Tibial artery (tissue), 4 donors: ENCODE data around the gene TFDP1.

ENCODE experiments used
- DNase-seq, 2 donors: peaks; one replicate each; pipeline ENCODE4 v3.0.0-alpha.2; 2019
- H3K27ac ChIP-seq, 2 donors: fragments of 200-600 bp; sonication (generic) in 1 of 2; 1 replicate in 1 of 2; 2 replicates in 1 of 2; pipeline ENCODE4 v1.5.1; 2018 to 2019; ENCODE audit warnings: mild to moderate bottlenecking in 1 of 2
- H3K27me3 ChIP-seq, 2 donors: fragments of 200-600 bp; sonication (generic) in 1 of 2; one replicate each; pipeline versions ENCODE4 v1.5.1 to v1.6.0; 2016 to 2019
- H3K36me3 ChIP-seq, 3 donors: fragments of 200-600 bp; sonication (generic) in 2 of 3; one replicate each; pipeline ENCODE4 v1.5.1; 2016 to 2019; ENCODE audit warnings: mild to moderate bottlenecking in 2 of 3
- H3K4me1 ChIP-seq, 4 donors: fragments of 200-600 bp; sonication (generic) in 2 of 4; 1 replicate in 3 of 4; 2 replicates in 1 of 4; pipeline ENCODE4 v1.5.1; 2016 to 2019
- H3K4me3 ChIP-seq, 2 donors: fragments of 200-600 bp; sonication (generic) in 1 of 2; 1 replicate in 1 of 2; 2 replicates in 1 of 2; pipeline ENCODE4 v1.5.1; 2018 to 2019; ENCODE audit warnings: mild to moderate bottlenecking in 2 of 2
- H3K9me3 ChIP-seq, 3 donors: fragments of 200-600 bp; sonication (generic) in 1 of 3; one replicate each; pipeline ENCODE4 v1.5.1; 2016 to 2019
- CTCF ChIP-seq, 2 experiments: fragments of 200-600 bp in 1 of 2; fragments of 450-650 bp in 1 of 2; IDR thresholded peaks; one replicate each; pipeline ENCODE4 v1.5.1; 2017 to 2019; ENCODE audit warnings: antibody characterized with exemption in 2 of 2, mild to moderate bottlenecking in 1 of 2, moderate library complexity in 1 of 2
- intact Hi-C: fragments of 100-400 bp; cut with DNase I; formaldehyde crosslinking; loops from one replicate; pipeline ENCODE4 v1.15.0; 2023; ENCODE audit warnings: low total_unique reads

TFDP1 gene

GRCh38 chr13:113611996-113612395 lies 27.4 kb downstream of the TFDP1 start:
- no peak for TF ChIP-seq CTCF (IDR thresholded peaks at IDR 0.05)
- Histone ChIP-seq H3K36me3 (peaks cover 0 to 41% (median 0%) of the 10 kb centered on the region in 3 donors), H3K4me1 (no peaks in the 10 kb centered on the region), H3K27me3 (no peaks in the 10 kb centered on the region), H3K4me3 (no peak overlapping the region), H3K27ac (no peak overlapping the region), H3K9me3 (no peaks in the 10 kb centered on the region)
- intact Hi-C loops = no loop called here
- DNase-seq = no peak

- Histone ChIP-seq H3K36me3 (peaks cover 0 to 40% (median 0%) of the 10 kb centered on the region in 3 donors), H3K27ac (no peak overlapping the region), H3K9me3 (no peaks in the 10 kb centered on the region), H3K27me3 (no peaks in the 10 kb centered on the region), H3K4me3 (no peak overlapping the region), H3K4me1 (no peaks in the 10 kb centered on the region)
- DNase-seq = no peak
- intact Hi-C loops = no loop called here
- no peak for TF ChIP-seq CTCF (IDR thresholded peaks at IDR 0.05)
Observed at GRCh38 chr13:113612607-113613006, 28.1 kb downstream of the TFDP1 start.

GRCh38 chr13:113613789-113614379 lies 29.3 kb downstream of the TFDP1 start:
- no peak for DNase-seq
- H3K36me3 ChIP-seq = peaks cover 0 to 33% (median 0%) of the 10 kb centered on the region in 3 donors
- no peaks in the 10 kb centered on the region for H3K4me1 ChIP-seq
- H3K27me3 ChIP-seq = no peaks in the 10 kb centered on the region
- intact Hi-C loops = no loop called here
- H3K9me3 ChIP-seq = no peaks in the 10 kb centered on the region
- no peak overlapping the region for H3K4me3 ChIP-seq
- no peak for TF ChIP-seq CTCF (IDR thresholded peaks at IDR 0.05)
- no peak overlapping the region for H3K27ac ChIP-seq

- no peaks in the 10 kb centered on the region for H3K9me3 ChIP-seq
- intact Hi-C loops = no loop called here
- no peak for TF ChIP-seq CTCF (IDR thresholded peaks at IDR 0.05)
- no peak overlapping the region for H3K27ac ChIP-seq
- H3K36me3 ChIP-seq = peaks cover 0 to 21% (median 0%) of the 10 kb centered on the region in 3 donors
- no peak overlapping the region for H3K4me3 ChIP-seq
- no peak for DNase-seq
- H3K27me3 ChIP-seq = no peaks in the 10 kb centered on the region
- no peaks in the 10 kb centered on the region for H3K4me1 ChIP-seq
Observed at GRCh38 chr13:113616281-113616906, 31.8 kb downstream of the TFDP1 start.

GRCh38 chr13:113616991-113617749 lies 32.6 kb downstream of the TFDP1 start:
- Histone ChIP-seq H3K4me1 (no peaks in the 10 kb centered on the region), H3K27ac (no peak overlapping the region), H3K9me3 (no peaks in the 10 kb centered on the region), H3K36me3 (peaks cover 0 to 14% (median 0%) of the 10 kb centered on the region in 3 donors), H3K27me3 (no peaks in the 10 kb centered on the region), H3K4me3 (no peak overlapping the region)
- no peak for DNase-seq
- intact Hi-C loops = no loop called here
- TF ChIP-seq CTCF (IDR thresholded peaks at IDR 0.05) = no peak
